Prostate gland (tissue), 2 donors: ENCODE measurements around the gene USP32.
A peak's percentile ranks its signal among the peaks of the same experiment; 100 is the strongest.

ENCODE experiments used
- CTCF ChIP-seq, 4 experiments: fragments of 200-600 bp in 2 of 4; fragments of 450-650 bp in 2 of 4; sonication (generic) in 2 of 4; IDR thresholded peaks; 1 replicate in 3 of 4; 2 replicates in 1 of 4; pipeline ENCODE4 v1.5.1; 2016 to 2019; ENCODE audit warnings: antibody characterized with exemption in 4 of 4, mild to moderate bottlenecking in 2 of 4, moderate library complexity in 2 of 4
- POLR2A ChIP-seq: fragments of 450-650 bp; IDR thresholded peaks from one replicate; pipeline ENCODE4 v1.6.1; 2016; ENCODE audit warnings: antibody characterized with exemption, mild to moderate bottlenecking
- POLR2AphosphoS5 ChIP-seq: sonication (generic); formaldehyde crosslinking; IDR thresholded peaks from one replicate; pipeline ENCODE4 v1.6.1; 2017; ENCODE audit warnings: antibody characterized with exemption

GRCh38 chr17:60421273-60422161 lies 29.6 kb upstream of the USP32 start:
- TF ChIP-seq POLR2AphosphoS5 (no peak), POLR2A (no peak), CTCF (IDR thresholded peaks at IDR 0.05) (peak; percentile 51 to 90 (median 70))
